Suppressor macrophage treated with lipopolysaccharide for 1 hour (primary cell): Measurements from ENCODE around the gene BRD7.
A peak's percentile ranks its signal among the peaks of the same experiment; 100 is the strongest.

Experiments
- DNase-seq, 3 donors: peaks; one replicate each; pipeline ENCODE4 v3.0.0-alpha.2; 2020 to 2022

BRD7 gene

GRCh38 chr16:50271148-50272041 lies 97.4 kb downstream of the BRD7 start:
- DNase-seq: no peak

- DNase-seq: peak in 1 of 3 donors; percentile 27
Observed at GRCh38 chr16:50270510-50271147, 98.2 kb downstream of the BRD7 start.

- DNase-seq: no peak
Observed at GRCh38 chr16:50269769-50270509, 98.8 kb downstream of the BRD7 start.

- no peak for DNase-seq
Observed at GRCh38 chr16:50269061-50269705, 99.6 kb downstream of the BRD7 start.

GRCh38 chr16:50268352-50268751 lies 100.4 kb downstream of the BRD7 start:
- DNase-seq: no peak

- DNase-seq: peak; percentile 54 to 63 (median 60)
Observed at GRCh38 chr16:50267651-50268050, 101.1 kb downstream of the BRD7 start.

- DNase-seq: no peak
Observed at GRCh38 chr16:50267151-50267631, 101.6 kb downstream of the BRD7 start.

- DNase-seq: peak; percentile 83 to 88 (median 85)
Observed at GRCh38 chr16:50266337-50267091, 102.3 kb downstream of the BRD7 start, which contains the start of gene ADCY7. Gene ADCY7 (plus strand): TSS chr16:50266551. CDS start chr16:50288180, 21,629 bp downstream.
